Measurements from ENCODE around the gene IL1RAP.

DNA sequence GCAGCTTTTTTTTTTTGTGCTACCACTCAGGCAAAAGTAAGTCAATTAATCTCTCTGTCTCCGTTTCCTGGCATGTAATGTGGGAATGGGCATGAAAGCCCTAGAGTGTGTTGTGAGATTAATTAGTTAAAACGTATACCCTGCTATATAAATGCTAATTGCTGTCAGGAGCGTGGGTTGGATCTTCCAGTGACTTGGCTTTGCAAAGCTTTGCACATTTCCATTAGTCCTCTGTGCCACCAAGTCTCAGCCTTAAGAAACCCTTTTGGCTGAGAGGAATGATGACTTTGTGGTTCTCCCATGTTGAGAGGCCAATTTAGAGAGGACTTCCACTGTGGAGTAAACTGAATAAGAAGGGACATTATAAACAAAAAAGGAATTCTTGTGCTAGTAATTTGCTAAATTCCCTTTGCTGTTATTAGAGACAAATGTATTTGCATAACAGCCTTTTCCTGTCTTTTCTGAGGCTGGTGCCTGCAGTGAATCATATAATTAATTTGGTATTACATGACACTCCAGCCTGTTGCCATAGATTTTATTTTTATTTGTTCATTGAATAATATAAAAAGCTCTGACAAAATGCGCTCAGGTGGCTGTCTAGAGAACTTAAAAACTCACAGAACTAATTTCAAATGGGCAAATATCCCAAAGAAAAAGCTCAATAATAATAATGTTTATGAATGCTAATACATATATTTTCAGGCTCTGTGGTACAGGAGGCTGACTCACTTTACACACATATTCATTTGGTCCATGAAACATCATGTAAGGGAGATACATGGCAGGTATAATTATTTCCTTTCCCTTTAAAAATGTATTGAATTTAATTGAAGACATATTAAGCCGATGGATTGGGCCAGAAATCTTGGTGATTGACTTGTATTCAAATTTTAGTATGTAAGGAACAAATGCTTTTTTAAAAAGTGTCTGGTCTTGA is 82.7 kb downstream of the IL1RAP start:
- TF ChIP-seq EZH2phosphoT487 (IDR thresholded peaks at IDR 0.05; ENCODE audit: insufficient read depth, low read depth) (no peak), EZH2 (IDR thresholded peaks at IDR 0.05; ENCODE audit: insufficient read depth, poor library complexity, severe bottlenecking) (no peak)

All from GM23248 (cell line).